Mucosa of rectum (tissue), 2 donors: Measurements from ENCODE around the gene FGFR4.

Source experiments
- H3K27ac ChIP-seq, 2 donors: one replicate each; pipeline ENCODE4 v1.7.0; 2013; ENCODE audit warnings: inconsistent platforms in 2 of 2, low read depth in 2 of 2, low read length in 2 of 2
- H3K27me3 ChIP-seq, 2 donors: one replicate each; pipeline ENCODE4 v1.7.0; 2013; ENCODE audit warnings: low read length in 2 of 2; ENCODE audit not compliant: control insufficient read depth in 2 of 2, insufficient read depth in 2 of 2
- H3K36me3 ChIP-seq, 2 donors: one replicate each; pipeline ENCODE4 v1.7.0; 2013; ENCODE audit warnings: low read length in 2 of 2; ENCODE audit not compliant: control insufficient read depth in 2 of 2, insufficient read depth in 2 of 2
- H3K4me1 ChIP-seq, 2 donors: one replicate each; pipeline ENCODE4 v1.7.0; 2013; ENCODE audit warnings: low read length in 2 of 2, mild to moderate bottlenecking in 1 of 2; ENCODE audit not compliant: control insufficient read depth in 2 of 2, insufficient read depth in 2 of 2
- H3K4me3 ChIP-seq, 2 donors: one replicate each; pipeline ENCODE4 v1.7.0; 2013; ENCODE audit warnings: low read length in 2 of 2
- H3K9ac ChIP-seq, 2 donors: one replicate each; pipeline ENCODE4 v1.7.0; 2013; ENCODE audit warnings: low read length in 2 of 2, low read depth in 1 of 2, mild to moderate bottlenecking in 1 of 2
- H3K9me3 ChIP-seq, 2 donors: one replicate each; pipeline ENCODE4 v1.7.0; 2013; ENCODE audit warnings: low read length in 2 of 2; ENCODE audit not compliant: control insufficient read depth in 2 of 2
- donor health status: healthy.
- donor health status: Normal muscosa, but diverticular disease.

FGFR4 gene

DNA sequence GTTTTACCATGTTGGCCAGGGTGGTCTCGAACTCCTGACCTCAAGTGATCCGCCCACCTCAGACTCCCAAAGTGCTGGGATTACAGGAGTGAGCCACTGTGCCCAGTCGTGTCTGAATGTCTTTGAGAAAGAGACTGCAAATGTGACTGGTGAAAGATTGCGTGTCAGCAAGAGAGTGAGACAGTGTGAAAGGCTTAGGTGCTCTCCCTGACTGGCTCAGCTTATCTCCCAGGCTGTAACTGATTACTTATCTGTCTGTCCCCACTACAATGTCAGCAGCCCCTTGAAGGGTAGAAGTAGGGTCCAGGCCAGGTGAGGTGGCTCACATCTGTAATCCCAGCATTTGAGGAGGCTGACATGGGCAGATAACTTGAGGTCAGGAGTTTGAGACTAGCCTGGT is 3.4 kb upstream of the FGFR4 start:
- Histone ChIP-seq H3K4me3 (no peak overlapping the region), H3K9me3 (no peaks in the 10 kb centered on the region), H3K4me1 (peaks cover 12 to 16% of the 10 kb centered on the region in 2 donors), H3K27ac (no peak overlapping the region), H3K27me3 (peaks cover 0 to 3% of the 10 kb centered on the region in 2 donors), H3K36me3 (no peaks in the 10 kb centered on the region), H3K9ac (no peak overlapping the region)

DNA sequence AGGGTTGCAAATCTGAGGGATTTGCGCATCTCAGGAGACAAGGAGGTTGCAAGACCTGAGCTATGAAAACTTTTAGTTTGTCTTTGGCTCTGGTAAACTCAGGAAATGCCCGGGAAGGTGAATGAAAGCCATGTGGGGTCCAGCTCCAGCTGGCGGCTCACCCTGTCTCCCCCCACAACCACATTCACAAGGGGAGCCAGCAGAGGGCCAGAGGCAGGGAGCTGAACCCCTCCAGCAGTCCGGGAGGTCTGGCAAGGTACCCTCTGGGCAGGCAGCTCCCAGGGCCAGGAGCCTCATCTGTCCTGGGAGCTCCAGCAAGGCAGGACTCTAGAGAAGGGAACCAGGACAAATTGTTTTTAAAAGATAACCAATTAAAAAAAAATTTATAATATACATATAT is 2.5 kb upstream of the FGFR4 start:
- H3K9me3 ChIP-seq, result no peaks in the 10 kb centered on the region
- H3K4me1 ChIP-seq, result peaks cover 20 to 21% of the 10 kb centered on the region in 2 donors
- no peaks in the 10 kb centered on the region for H3K36me3 ChIP-seq
- H3K27ac ChIP-seq, result no peak overlapping the region
- peaks cover 0 to 3% of the 10 kb centered on the region in 2 donors for H3K27me3 ChIP-seq
- H3K9ac ChIP-seq, result no peak overlapping the region
- H3K4me3 ChIP-seq, result no peak overlapping the region

DNA sequence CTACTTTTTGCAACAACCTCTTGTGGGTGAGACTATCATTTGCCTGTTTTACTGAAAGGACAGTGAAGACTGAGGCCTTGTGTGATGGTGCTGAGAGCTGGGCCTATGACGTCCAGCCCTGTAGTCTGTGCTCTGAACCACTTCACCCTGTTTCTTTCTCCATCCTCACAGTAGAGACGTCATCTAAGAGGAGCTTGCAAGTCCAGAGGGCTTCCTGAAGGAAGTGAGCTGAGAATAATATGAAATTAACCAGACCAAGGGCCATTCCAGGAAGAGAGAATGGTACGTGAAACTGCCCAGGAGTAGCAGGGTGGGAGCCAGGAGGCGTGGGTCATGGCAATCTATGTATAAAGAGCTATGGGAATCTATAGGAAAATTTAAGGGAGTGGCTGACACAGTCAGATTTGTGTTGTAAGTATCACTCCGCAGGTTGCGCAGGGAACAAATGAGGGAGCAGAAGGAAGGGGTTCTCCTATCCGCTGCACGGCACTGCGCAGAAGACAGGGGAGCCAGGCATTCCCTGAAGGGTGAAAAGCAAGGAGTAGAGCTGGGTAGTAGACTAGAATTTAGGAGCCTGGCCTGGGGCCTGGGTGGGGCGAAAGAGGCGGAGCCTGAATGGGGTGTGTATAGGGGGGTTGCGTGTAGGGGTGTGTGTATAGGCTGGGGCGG is 596 bp upstream of the FGFR4 start:
- peak overlapping the region; percentile 14 to 44 for H3K9ac ChIP-seq

DNA sequence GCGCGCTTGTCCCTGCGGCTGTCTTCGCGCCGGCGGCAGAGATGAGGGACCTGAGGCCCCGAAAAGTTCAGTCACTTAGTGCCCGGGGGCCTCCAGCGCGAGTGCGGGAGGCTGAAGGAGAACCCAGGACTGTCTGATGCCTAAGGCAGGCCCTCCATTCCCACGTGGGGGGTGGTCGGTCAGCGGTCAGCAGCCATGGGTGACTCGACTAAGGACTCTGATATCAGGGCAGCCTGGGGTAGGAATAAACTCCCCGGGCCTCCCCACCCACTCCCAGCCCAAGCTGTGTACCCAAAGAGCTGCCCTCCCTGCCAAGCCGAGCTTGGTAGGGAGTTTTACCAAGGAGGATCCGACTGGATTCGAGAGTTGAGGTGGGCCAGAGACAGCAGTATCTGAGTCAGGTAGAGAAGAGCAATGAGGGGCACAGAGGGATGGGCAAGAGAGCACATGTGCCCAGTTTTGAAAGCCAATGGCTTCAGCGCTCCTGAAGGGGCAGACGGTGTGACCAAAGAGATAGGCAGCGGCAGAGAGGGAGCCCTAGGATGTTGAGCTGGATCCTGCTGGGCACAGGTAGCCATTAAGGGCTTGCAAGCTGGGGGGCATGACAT is 787 bp downstream of the FGFR4 start:
- H3K4me3 ChIP-seq, result peak overlapping the region; percentile 70 to 74
- H3K27me3 ChIP-seq, result peaks cover 0 to 3% of the 10 kb centered on the region in 2 donors
- H3K9me3 ChIP-seq, result no peaks in the 10 kb centered on the region
- peak overlapping the region; percentile 84 to 90 for H3K27ac ChIP-seq
- peaks cover under 1 to 10% of the 10 kb centered on the region in 2 donors for H3K36me3 ChIP-seq
- H3K4me1 ChIP-seq, result peaks cover 29 to 33% of the 10 kb centered on the region in 2 donors
- H3K9ac ChIP-seq, result peak overlapping the region; percentile 68 to 79

More for the DNA sequence above, 596 bp upstream of the FGFR4 start:
- Histone ChIP-seq H3K4me1 (peaks cover 29 to 31% of the 10 kb centered on the region in 2 donors), H3K36me3 (peaks cover 0 to 5% of the 10 kb centered on the region in 2 donors), H3K9me3 (no peaks in the 10 kb centered on the region), H3K27me3 (peaks cover 0 to 3% of the 10 kb centered on the region in 2 donors), H3K27ac (peak overlapping the region; percentile 81 to 89), H3K4me3 (peak overlapping the region in 1 of 2 donors; percentile 20)

DNA sequence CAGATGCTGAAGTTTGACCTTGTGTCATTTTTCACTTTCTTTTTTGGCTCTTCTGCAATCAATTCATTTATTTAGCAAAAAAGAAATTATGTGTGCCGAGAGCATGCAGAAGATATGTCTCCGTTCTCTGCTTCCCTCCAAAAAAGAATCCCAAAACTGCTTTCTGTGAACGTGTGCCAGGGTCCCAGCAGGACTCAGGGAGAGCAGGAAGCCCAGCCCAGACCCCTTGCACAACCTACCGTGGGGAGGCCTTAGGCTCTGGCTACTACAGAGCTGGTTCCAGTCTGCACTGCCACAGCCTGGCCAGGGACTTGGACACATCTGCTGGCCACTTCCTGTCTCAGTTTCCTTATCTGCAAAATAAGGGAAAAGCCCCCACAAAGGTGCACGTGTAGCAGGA is 2.4 kb downstream of the FGFR4 start:
- Histone ChIP-seq H3K27me3 (no peaks in the 10 kb centered on the region), H3K27ac (peak overlapping the region; percentile 3 to 52), H3K4me1 (peaks cover 29 to 33% of the 10 kb centered on the region in 2 donors), H3K36me3 (peaks cover 6 to 19% of the 10 kb centered on the region in 2 donors), H3K9me3 (no peaks in the 10 kb centered on the region), H3K9ac (peak overlapping the region in 1 of 2 donors; percentile 17), H3K4me3 (peak overlapping the region in 1 of 2 donors; percentile 56)

DNA sequence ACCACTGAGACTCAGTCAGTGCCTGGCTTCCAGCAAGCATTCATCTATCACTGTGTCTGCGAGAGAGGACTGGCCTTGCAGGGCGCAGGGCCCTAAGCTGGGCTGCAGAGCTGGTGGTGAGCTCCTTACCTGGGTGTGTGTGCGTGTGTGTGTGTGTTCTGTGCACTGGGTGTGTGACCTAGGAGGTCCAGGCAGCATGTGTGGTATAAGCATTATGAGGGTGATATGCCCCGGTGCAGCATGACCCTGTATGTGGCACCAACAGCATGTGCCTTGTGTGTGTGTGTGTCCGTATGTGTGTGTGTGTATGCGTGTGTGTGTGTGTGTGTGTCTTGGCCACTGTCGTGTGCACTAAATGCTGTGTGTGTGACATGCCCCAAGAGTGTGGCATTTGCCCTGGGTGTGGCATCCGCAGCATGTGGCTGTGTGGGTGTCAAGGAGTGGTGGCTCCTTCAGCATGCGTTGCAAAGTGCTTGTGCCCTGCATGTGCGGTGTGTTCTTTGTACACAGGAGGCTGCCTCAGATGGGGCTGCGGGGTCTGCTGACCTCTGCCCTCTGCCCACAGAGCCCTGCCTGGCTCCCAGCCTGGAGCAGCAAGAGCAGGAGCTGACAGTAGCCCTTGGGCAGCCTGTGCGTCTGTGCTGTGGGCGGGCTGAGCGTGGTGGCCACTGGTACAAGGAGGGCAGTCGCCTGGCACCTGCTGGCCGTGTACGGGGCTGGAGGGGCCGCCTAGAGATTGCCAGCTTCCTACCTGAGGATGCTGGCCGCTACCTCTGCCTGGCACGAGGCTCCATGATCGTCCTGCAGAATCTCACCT is 3.3 kb downstream of the FGFR4 start:
- peaks cover 31 to 33% of the 10 kb centered on the region in 2 donors for H3K4me1 ChIP-seq
- peaks cover 6 to 19% of the 10 kb centered on the region in 2 donors for H3K36me3 ChIP-seq
- no peaks in the 10 kb centered on the region for H3K9me3 ChIP-seq
- H3K27ac ChIP-seq, result peak overlapping the region in 1 of 2 donors; percentile 52
- H3K9ac ChIP-seq, result no peak overlapping the region
- H3K4me3 ChIP-seq, result peak overlapping the region in 1 of 2 donors; percentile 56
- H3K27me3 ChIP-seq, result no peaks in the 10 kb centered on the region

DNA sequence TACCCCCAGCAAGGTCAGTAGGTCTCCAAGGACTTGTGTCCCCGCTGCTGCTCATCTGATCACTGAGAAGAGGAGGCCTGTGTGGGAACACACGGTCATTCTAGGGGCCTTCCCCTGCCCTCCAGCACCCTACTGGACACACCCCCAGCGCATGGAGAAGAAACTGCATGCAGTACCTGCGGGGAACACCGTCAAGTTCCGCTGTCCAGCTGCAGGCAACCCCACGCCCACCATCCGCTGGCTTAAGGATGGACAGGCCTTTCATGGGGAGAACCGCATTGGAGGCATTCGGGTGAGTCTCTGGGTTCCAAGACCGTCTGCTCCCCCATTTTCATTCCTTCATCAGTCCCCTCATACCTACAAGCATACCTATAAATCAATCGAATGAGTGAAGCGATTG is 4.1 kb downstream of the FGFR4 start:
- Histone ChIP-seq H3K27ac (no peak overlapping the region), H3K36me3 (peaks cover 6 to 19% of the 10 kb centered on the region in 2 donors), H3K27me3 (no peaks in the 10 kb centered on the region), H3K9ac (no peak overlapping the region), H3K9me3 (no peaks in the 10 kb centered on the region), H3K4me1 (peaks cover 32 to 33% of the 10 kb centered on the region in 2 donors), H3K4me3 (no peak overlapping the region)

DNA sequence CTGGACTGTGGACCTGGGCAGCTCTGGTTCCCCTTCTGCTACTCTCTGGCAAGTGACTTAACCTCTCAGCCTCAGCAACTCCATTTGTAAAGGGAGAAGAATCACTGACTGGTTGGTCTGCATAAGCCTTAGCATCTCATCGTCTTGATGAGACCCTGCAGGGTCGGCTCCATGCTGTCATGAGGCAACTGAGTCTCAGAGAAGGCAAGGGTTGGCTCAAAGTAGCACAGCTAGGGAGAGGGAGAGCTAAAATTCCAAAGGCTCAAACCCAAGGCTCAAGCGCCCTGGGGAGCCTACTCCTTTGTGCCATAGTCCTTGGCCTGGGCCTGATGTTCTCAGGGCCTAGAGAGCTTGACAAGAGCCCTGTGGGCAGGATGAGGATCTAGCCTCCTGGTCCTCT is 4.5 kb downstream of the FGFR4 start:
- H3K36me3 ChIP-seq, result peaks cover 7 to 19% of the 10 kb centered on the region in 2 donors
- no peak overlapping the region for H3K9ac ChIP-seq
- no peaks in the 10 kb centered on the region for H3K9me3 ChIP-seq
- H3K4me1 ChIP-seq, result peaks cover 28% of the 10 kb centered on the region in 2 donors
- no peak overlapping the region for H3K4me3 ChIP-seq
- no peak overlapping the region for H3K27ac ChIP-seq
- no peaks in the 10 kb centered on the region for H3K27me3 ChIP-seq

DNA sequence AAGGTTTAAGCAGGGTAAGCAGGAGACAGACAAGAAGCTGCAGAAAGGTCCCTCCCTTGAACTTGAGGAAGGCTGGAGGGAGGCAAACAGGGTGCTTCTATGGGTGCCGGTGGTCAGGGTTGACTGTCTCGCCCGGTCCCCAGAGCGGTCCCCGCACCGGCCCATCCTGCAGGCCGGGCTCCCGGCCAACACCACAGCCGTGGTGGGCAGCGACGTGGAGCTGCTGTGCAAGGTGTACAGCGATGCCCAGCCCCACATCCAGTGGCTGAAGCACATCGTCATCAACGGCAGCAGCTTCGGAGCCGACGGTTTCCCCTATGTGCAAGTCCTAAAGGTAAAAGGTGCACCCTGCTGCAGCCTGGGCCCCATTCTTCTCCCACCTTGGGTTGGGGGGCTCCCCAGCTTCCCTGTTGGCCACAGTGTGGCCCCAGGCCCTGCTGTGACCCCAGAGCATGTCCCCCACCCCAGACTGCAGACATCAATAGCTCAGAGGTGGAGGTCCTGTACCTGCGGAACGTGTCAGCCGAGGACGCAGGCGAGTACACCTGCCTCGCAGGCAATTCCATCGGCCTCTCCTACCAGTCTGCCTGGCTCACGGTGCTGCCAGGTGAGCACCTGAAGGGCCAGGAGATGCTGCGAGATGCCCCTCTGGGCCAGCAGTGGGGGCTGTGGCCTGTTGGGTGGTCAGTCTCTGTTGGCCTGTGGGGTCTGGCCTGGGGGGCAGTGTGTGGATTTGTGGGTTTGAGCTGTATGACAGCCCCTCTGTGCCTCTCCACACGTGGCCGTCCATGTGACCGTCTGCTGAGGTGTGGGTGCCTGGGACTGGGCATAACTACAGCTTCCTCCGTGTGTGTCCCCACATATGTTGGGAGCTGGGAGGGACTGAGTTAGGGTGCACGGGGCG is 5.7 kb downstream of the FGFR4 start:
- Histone ChIP-seq H3K9ac (no peak overlapping the region), H3K27ac (no peak overlapping the region), H3K27me3 (no peaks in the 10 kb centered on the region), H3K9me3 (no peaks in the 10 kb centered on the region), H3K36me3 (peaks cover 8 to 19% of the 10 kb centered on the region in 2 donors), H3K4me1 (peaks cover 22 to 26% of the 10 kb centered on the region in 2 donors), H3K4me3 (no peak overlapping the region)
